HFF-Myc (cell line): ENCODE results near the gene CDKN1A.

ENCODE experiments used
- DNase-seq: peaks from one replicate; pipeline ENCODE4 v3.0.0-alpha.2; 2011; ENCODE audit warnings: low read depth; ENCODE audit errors: extremely low read depth
- H3K4me3 ChIP-seq: replicated peaks from 2 replicates; pipeline ENCODE4 v1.5.1; 2011; ENCODE audit warnings: low read depth, mild to moderate bottlenecking, control low read depth, low read length
- CTCF ChIP-seq: IDR thresholded peaks from 2 replicates; pipeline ENCODE4 v1.5.1; 2012; ENCODE audit warnings: mild to moderate bottlenecking, low read depth, low read length, control low read depth; ENCODE audit errors: missing control alignments

Gene CDKN1A

GRCh38 chr6:36662827-36663256, 15.7 kb upstream of the CDKN1A start:
- TF ChIP-seq CTCF, result no peak
- DNase-seq, result no peak
- no peak overlapping the region for H3K4me3 ChIP-seq

- TF ChIP-seq CTCF, result no peak
- DNase-seq, result no peak
- H3K4me3 ChIP-seq, result no peak overlapping the region
These were observed 14.7 kb upstream of the CDKN1A start for GRCh38 chr6:36663504-36664446.

GRCh38 chr6:36665180-36665579, 13.3 kb upstream of the CDKN1A start:
- no peak for TF ChIP-seq CTCF
- no peak overlapping the region for H3K4me3 ChIP-seq
- no peak for DNase-seq

GRCh38 chr6:36666287-36666686, 12.2 kb upstream of the CDKN1A start:
- DNase-seq, result no peak
- H3K4me3 ChIP-seq, result no peak overlapping the region
- TF ChIP-seq CTCF, result no peak

GRCh38 chr6:36666826-36667591, 11.5 kb upstream of the CDKN1A start:
- no peak for DNase-seq
- no peak overlapping the region for H3K4me3 ChIP-seq
- no peak for TF ChIP-seq CTCF

GRCh38 chr6:36668591-36668990, 9.9 kb upstream of the CDKN1A start:
- no peak for TF ChIP-seq CTCF
- no peak overlapping the region for H3K4me3 ChIP-seq

More at GRCh38 chr6:36668591-36668990, 9.9 kb upstream of the CDKN1A start:
- no peak for DNase-seq
